ENCODE measurements around the gene E2F4. TPM values are rescaled to one million over a fixed set of nuclear protein-coding genes. Genes with fewer than 3 reads are reported as not detected.
A peak's percentile ranks its signal among the peaks of the same experiment; 100 is the strongest.

Gene E2F4
- polyA plus RNA-seq, 2 of the 4 experiments (the other 2 are of a cell fraction): 65.1 to 66.6 TPM

GRCh38 chr16:67179421-67180080, 12.4 kb upstream of the E2F4 start:
- Histone ChIP-seq H3K4me3 (no peak overlapping the region), H3K9me3 (no peaks in the 10 kb centered on the region), H3K4me1 (peaks cover 30% of the 10 kb centered on the region), H3K27ac (no peak overlapping the region), H3K4me2 (no peak overlapping the region)
- TF ChIP-seq FOSB (CRISPR knock-in tag; IDR thresholded peaks at IDR 0.05) (no peak), NPAS2 (CRISPR knock-in tag; IDR thresholded peaks at IDR 0.05; ENCODE audit: borderline replicate concordance) (no peak), ZNF302 (CRISPR knock-in tag; IDR thresholded peaks at IDR 0.05) (no peak), POLR2AphosphoS2 (conservative IDR thresholded peaks at IDR 0.05; ENCODE audit: low read length) (no peak), KDM1A (IDR thresholded peaks at IDR 0.05; ENCODE audit: low read depth) (no peak), RAD21 (conservative IDR thresholded peaks at IDR 0.05 in 1 of 2, IDR thresholded peaks at IDR 0.05 in 1 of 2) (peak in 1 of 2 experiments; percentile 58; a peak in 3 of 5 replicates)
- TF ChIP-seq, protein P1, sequence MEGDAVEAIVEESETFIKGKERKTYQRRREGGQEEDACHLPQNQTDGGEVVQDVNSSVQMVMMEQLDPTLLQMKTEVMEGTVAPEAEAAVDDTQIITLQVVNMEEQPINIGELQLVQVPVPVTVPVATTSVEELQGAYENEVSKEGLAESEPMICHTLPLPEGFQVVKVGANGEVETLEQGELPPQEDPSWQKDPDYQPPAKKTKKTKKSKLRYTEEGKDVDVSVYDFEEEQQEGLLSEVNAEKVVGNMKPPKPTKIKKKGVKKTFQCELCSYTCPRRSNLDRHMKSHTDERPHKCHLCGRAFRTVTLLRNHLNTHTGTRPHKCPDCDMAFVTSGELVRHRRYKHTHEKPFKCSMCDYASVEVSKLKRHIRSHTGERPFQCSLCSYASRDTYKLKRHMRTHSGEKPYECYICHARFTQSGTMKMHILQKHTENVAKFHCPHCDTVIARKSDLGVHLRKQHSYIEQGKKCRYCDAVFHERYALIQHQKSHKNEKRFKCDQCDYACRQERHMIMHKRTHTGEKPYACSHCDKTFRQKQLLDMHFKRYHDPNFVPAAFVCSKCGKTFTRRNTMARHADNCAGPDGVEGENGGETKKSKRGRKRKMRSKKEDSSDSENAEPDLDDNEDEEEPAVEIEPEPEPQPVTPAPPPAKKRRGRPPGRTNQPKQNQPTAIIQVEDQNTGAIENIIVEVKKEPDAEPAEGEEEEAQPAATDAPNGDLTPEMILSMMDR (IDR thresholded peaks at IDR 0.05): peak; percentile 30; the same call in 2 of the 3 replicates
- TF ChIP-seq, protein P2, sequence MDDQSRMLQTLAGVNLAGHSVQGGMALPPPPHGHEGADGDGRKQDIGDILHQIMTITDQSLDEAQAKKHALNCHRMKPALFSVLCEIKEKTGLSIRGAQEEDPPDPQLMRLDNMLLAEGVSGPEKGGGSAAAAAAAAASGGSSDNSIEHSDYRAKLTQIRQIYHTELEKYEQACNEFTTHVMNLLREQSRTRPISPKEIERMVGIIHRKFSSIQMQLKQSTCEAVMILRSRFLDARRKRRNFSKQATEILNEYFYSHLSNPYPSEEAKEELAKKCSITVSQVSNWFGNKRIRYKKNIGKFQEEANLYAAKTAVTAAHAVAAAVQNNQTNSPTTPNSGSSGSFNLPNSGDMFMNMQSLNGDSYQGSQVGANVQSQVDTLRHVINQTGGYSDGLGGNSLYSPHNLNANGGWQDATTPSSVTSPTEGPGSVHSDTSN (IDR thresholded peaks at IDR 0.05): no peak
- CTCF ChIA-PET: interaction anchor here (0.8 to 1.2 kb wide), 4 partner anchors 11 to 219 kb away, joined by 3 to 5 read pairs (median 4); partner anchors contain the start of gene CES3
- WGBS (ENCODE audit: missing lambda C conversion rate): 71% methylated on average over 6 of the region's 13 CpGs
- ATAC-seq: no peak
- POLR2A ChIA-PET: interaction anchor here (0.9 kb wide), 1 partner anchor 10 kb away, joined by 3 read pairs; the partner anchor contains the start of gene NOL3
- peak in 1 of 2 experiments; percentile 57 for DNase-seq (ENCODE audit: low read depth in 1 of 2, low spot score in 1 of 2)
- no peak for FAIRE-seq

DNA sequence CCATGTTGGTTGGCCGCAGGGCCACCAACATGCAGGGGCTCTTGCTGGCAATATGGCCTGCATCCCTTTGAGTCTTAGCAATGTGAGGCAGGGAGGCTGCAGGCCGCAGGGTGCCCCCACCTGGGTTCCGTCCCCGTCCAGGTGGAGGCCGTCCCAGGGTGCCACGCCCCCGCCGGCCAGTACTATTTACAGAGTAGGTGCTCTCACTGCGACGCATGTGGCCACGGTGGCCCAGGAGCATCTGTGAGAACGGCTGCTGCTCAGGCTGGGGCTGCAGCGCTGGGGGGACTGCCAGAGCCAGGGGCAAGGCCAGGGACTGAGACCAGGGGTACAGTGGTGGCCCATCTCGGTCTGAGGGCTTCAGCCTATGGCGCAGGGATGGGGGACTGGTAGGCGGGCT, 11.8 kb upstream of the E2F4 start:
- TF ChIP-seq, protein P3, sequence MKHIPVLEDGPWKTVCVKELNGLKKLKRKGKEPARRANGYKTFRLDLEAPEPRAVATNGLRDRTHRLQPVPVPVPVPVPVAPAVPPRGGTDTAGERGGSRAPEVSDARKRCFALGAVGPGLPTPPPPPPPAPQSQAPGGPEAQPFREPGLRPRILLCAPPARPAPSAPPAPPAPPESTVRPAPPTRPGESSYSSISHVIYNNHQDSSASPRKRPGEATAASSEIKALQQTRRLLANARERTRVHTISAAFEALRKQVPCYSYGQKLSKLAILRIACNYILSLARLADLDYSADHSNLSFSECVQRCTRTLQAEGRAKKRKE (CRISPR knock-in tag; IDR thresholded peaks at IDR 0.05; ENCODE audit: low read depth): no peak
- TF ChIP-seq FOSB (CRISPR knock-in tag; IDR thresholded peaks at IDR 0.05) (no peak), EHF (CRISPR knock-in tag; IDR thresholded peaks at IDR 0.05) (no peak), TFCP2L1 (CRISPR knock-in tag; IDR thresholded peaks at IDR 0.05) (no peak), GATA3 (IDR thresholded peaks at IDR 0.05; ENCODE audit: borderline replicate concordance) (no peak), PHF8 (IDR thresholded peaks at IDR 0.05; ENCODE audit: borderline replicate concordance, low read depth) (no peak), CBX8 (IDR thresholded peaks at IDR 0.05) (no peak)
- 82% methylated on average over 11 of the region's 16 CpGs for WGBS (ENCODE audit: missing lambda C conversion rate)
- no peak for ATAC-seq
- ChIA-PET POLR2A (no interaction called here), CTCF (interaction anchor here (1.1 kb wide), 1 partner anchor 25 kb away, joined by 5 read pairs; no protein-coding TSS in a partner anchor)
- no peaks in the 10 kb centered on the region for H3K9me3 ChIP-seq
- no peak for FAIRE-seq
- H3K4me2 ChIP-seq: no peak overlapping the region
- DNase-seq (ENCODE audit: low read depth in 1 of 2, low spot score in 1 of 2): no peak
- H3K27ac ChIP-seq: no peak overlapping the region
- H3K4me1 ChIP-seq: peaks cover 27% of the 10 kb centered on the region
- H3K4me3 ChIP-seq: no peak overlapping the region

DNA sequence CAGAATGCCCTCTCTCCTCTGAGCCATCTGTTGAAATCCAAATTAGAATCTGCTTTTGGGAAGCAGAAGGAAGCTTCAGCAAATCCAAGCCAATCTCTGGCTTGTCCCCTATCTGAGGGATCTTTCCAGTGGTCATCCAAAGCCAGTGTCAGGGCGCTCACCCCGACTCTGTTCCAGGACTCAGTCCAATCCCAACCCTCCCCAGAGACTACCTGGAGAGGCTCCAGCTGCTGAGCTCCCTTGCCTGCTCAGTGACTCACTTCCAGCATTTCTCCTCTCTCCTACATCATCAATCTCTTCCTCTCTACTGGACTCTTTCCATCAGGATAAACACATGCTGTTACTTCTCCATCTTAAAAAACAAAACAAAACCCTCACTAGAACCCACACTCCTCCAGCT, 10.6 kb upstream of the E2F4 start:
- ChIA-PET POLR2A (interaction anchor here (0.7 to 1.0 kb wide), 2 partner anchors 11 to 67 kb away, joined by 4 to 5 read pairs; partner anchors contain the start of genes NOL3 and SLC9A5), CTCF (interaction anchor here (0.6 to 10.7 kb wide), 8 partner anchors 9 to 229 kb away, joined by 3 to 162 read pairs (median 4); partner anchors contain the start of genes B3GNT9 and NOL3)
- H3K4me2 ChIP-seq: no peak overlapping the region
- no peaks in the 10 kb centered on the region for H3K9me3 ChIP-seq
- peaks cover 33% of the 10 kb centered on the region for H3K4me1 ChIP-seq
- no peak overlapping the region for H3K4me3 ChIP-seq
- DNase-seq (ENCODE audit: low read depth in 1 of 2, low spot score in 1 of 2) (no peak), FAIRE-seq (no peak), ATAC-seq (no peak)
- WGBS (ENCODE audit: missing lambda C conversion rate): 68% methylated on average over 2 of the region's 2 CpGs
- TF ChIP-seq, protein P1 (IDR thresholded peaks at IDR 0.05): no peak
- no peak for TF ChIP-seq REST (IDR thresholded peaks at IDR 0.05)
- no peak overlapping the region for H3K27ac ChIP-seq
